SU-DHL-6 (cell line): ENCODE measurements around the gene HAO2.

Experiments
- H2AFZ ChIP-seq: fragments of 200-600 bp; sonication (generic); 2 replicates; pipeline ENCODE4 v1.6.1; 2014; ENCODE audit warnings: low read depth, mild to moderate bottlenecking, moderate library complexity, mixed read lengths, antibody characterized with exemption, low read length; ENCODE audit not compliant: severe bottlenecking
- H3F3A ChIP-seq: fragments of 200-600 bp; shearing (Covaris generic); 2 replicates; pipeline ENCODE4 v1.6.0; 2016; ENCODE audit warnings: antibody characterized with exemption, mild to moderate bottlenecking; ENCODE audit not compliant: insufficient read depth
- H3K27ac ChIP-seq: fragments of 200-600 bp; sonication (generic); 2 replicates; pipeline ENCODE4 v1.5.1; 2016; ENCODE audit warnings: low read depth, mild to moderate bottlenecking, low read length, moderate library complexity, mixed read lengths
- H3K27me3 ChIP-seq: fragments of 200-600 bp; sonication (generic), shearing (Covaris generic); 2 replicates; pipeline ENCODE4 v1.6.0; 2014; ENCODE audit warnings: mild to moderate bottlenecking, low read length
- H3K36me3 ChIP-seq: fragments of 200-600 bp; sonication (generic); 2 replicates; pipeline ENCODE4 v1.6.1; 2014; ENCODE audit warnings: mild to moderate bottlenecking, low read length, mixed read lengths
- H3K4me2 ChIP-seq: fragments of 300-600, 200-600 bp; shearing (Covaris generic), sonication (generic); 2 replicates; pipeline ENCODE4 v1.6.0; 2014; ENCODE audit warnings: low read length, low read depth, mild to moderate bottlenecking; ENCODE audit not compliant: poor library complexity, severe bottlenecking
- H3K4me3 ChIP-seq: fragments of 200-600 bp; sonication (generic); 2 replicates; pipeline ENCODE4 v1.5.1; 2014; ENCODE audit warnings: antibody characterized with exemption, low read length, mild to moderate bottlenecking, mixed read lengths; ENCODE audit not compliant: insufficient read depth, poor library complexity, severe bottlenecking
- H3K79me2 ChIP-seq: fragments of 200-600 bp; sonication (generic); 2 replicates; pipeline ENCODE4 v1.6.1; 2014; ENCODE audit warnings: mild to moderate bottlenecking, low read length, moderate library complexity; ENCODE audit not compliant: insufficient read depth
- H3K9ac ChIP-seq: fragments of 200-600 bp; sonication (generic); 2 replicates; pipeline ENCODE4 v1.7.0; 2014; ENCODE audit warnings: mild to moderate bottlenecking, low read length
- H3K9me2 ChIP-seq: fragments of 200-600 bp; sonication (generic); replicated peaks from 2 replicates; pipeline ENCODE4 v1.6.1; 2014; ENCODE audit warnings: low read length; ENCODE audit not compliant: insufficient read depth
- H3K9me3 ChIP-seq: fragments of 200-600 bp; sonication (generic); 2 replicates; pipeline ENCODE4 v1.6.1; 2014; ENCODE audit warnings: low read length, mixed read lengths; ENCODE audit not compliant: insufficient read depth
- H4K20me1 ChIP-seq: fragments of 200-600 bp; sonication (generic); 2 replicates; pipeline ENCODE4 v1.6.1; 2014; ENCODE audit warnings: low read depth, mild to moderate bottlenecking, antibody characterized with exemption, low read length, moderate library complexity, mixed read lengths
- CTCF ChIP-seq: fragments of 200-600 bp; sonication (generic); IDR thresholded peaks from one replicate; pipeline ENCODE4 v1.5.1; 2017; ENCODE audit warnings: antibody characterized with exemption, mild to moderate bottlenecking, low read length, moderate library complexity; ENCODE audit not compliant: insufficient read depth, poor library complexity, severe bottlenecking
- EZH2phosphoT487 ChIP-seq: fragments of 200-600 bp; sonication (generic), shearing (Covaris generic); conservative IDR thresholded peaks from 2 replicates; pipeline ENCODE4 v1.6.1; 2018; ENCODE audit warnings: mild to moderate bottlenecking, antibody characterized with exemption, low read length, moderate library complexity, mixed read lengths

HAO2 gene

DNA sequence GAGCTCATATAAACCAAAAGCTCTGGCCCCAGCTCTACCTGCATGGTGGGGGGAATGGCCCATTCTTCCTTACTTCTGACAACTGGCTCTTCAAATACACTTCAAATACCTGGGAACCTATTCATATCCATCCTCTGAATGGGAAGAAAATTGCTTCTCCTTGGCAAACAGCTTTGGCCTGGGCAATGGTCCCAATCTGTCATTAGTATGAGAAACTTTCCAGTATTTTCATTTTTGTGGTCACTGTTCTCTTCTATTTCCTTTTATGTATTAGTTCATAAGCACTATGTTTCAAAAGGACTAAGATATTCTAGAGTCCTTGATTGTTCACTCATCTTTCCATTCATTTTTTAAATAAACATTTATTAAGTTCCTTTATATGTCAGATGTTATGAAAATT is 41.1 kb downstream of the HAO2 start:
- H2AFZ ChIP-seq: no peak overlapping the region
- H3F3A ChIP-seq: no peaks in the 10 kb centered on the region
- no peak for TF ChIP-seq EZH2phosphoT487
- no peak for TF ChIP-seq CTCF
- H3K79me2 ChIP-seq: no peaks in the 10 kb centered on the region
- H3K36me3 ChIP-seq: no peaks in the 10 kb centered on the region
- no peaks in the 10 kb centered on the region for H3K9me3 ChIP-seq
- no peak overlapping the region for H3K27ac ChIP-seq
- no peaks in the 10 kb centered on the region for H3K27me3 ChIP-seq
- H4K20me1 ChIP-seq: no peaks in the 10 kb centered on the region
- no peaks in the 10 kb centered on the region for H3K9me2 ChIP-seq
- no peak overlapping the region for H3K4me2 ChIP-seq
- H3K9ac ChIP-seq: no peak overlapping the region
- no peak overlapping the region for H3K4me3 ChIP-seq

- Histone ChIP-seq H3K79me2 (no peaks in the 10 kb centered on the region), H4K20me1 (no peaks in the 10 kb centered on the region), H3F3A (no peaks in the 10 kb centered on the region), H3K4me3 (no peak overlapping the region), H3K9ac (no peak overlapping the region), H3K9me3 (no peaks in the 10 kb centered on the region), H3K36me3 (no peaks in the 10 kb centered on the region), H3K27ac (no peak overlapping the region), H3K4me2 (no peak overlapping the region), H3K27me3 (no peaks in the 10 kb centered on the region), H2AFZ (no peak overlapping the region), H3K9me2 (no peaks in the 10 kb centered on the region)
- TF ChIP-seq CTCF: no peak
- TF ChIP-seq EZH2phosphoT487: no peak
These were observed 42.4 kb downstream of the HAO2 start for GRCh38 chr1:119410961-119411360.

DNA sequence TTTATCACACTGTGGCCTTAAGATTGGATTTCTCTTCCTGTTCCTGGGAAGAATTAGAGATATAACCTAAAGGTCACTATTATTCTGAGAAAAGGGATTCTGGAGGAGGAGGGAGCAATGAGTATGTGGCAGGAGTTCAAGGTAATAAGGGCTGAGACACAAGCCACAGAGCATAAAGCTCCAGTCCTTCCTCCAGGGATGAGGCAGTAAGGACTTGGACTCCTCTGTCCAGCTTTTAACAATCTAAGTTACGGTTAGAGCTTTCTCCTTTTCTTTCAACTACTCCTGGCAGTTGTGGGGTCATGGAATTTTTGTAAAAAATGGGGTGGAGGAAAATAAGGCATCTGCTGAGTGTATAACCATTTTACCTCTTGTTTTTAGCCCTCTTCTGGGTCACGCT is 46.4 kb downstream of the HAO2 start, which contains the start of gene HSD3B2:
Gene HSD3B2 (plus strand): TSS at position 201 of the 400 bp plus-strand sequence. CDS start 270 bp downstream, outside the sequence.
- Histone ChIP-seq H3K36me3 (no peaks in the 10 kb centered on the region), H3K9ac (no peak within 1 kb of the TSS), H3K4me3 (no peak within 1 kb of the TSS), H3K4me2 (no peak within 1 kb of the TSS), H3K9me2 (no peaks in the 10 kb centered on the region), H3K79me2 (no peaks in the 10 kb centered on the region), H3K27ac (no peak within 1 kb of the TSS), H4K20me1 (no peaks in the 10 kb centered on the region), H3K27me3 (no peaks in the 10 kb centered on the region), H2AFZ (no peak within 1 kb of the TSS), H3F3A (no peaks in the 10 kb centered on the region), H3K9me3 (no peaks in the 10 kb centered on the region)
- no peak for TF ChIP-seq CTCF
- TF ChIP-seq EZH2phosphoT487: no peak
